ENCODE data around the gene OSBPL2. TPM values are rescaled to one million over a fixed set of nuclear protein-coding genes. Genes with fewer than 3 reads are reported as not detected.

The OSBPL2 gene
- total and polyA plus RNA-seq, 9 of the 15 experiments (the other 6 are each of a cell fraction or from before 2014, with no cell fraction given): 2.5 to 25.6 (median 14.1) TPM

DNA sequence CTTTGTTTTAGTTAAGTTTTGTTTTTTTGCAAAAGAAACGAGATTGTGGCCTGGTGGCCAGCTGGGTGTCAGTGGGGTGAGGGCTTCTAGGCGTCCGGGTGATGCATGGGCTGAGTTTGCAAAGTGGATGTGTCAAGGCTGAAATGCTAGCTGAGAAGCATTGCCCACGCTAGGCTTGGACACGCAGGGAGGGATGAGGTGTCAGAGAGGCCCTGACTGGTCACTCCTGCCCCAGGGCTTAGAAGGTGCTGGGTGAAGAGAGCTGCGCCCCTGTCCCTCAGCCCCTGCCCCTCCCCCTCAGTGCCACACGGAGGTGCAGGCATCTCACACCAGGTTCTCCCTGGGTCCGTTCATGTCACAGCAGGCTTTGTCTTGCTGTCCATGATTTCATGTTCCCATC lies 8.1 kb downstream of the OSBPL2 start:
- Histone ChIP-seq H3K27ac (ENCODE audit: extremely low read depth, low read depth, low read length) (no peak overlapping the region), H3K4me3 (no peak overlapping the region), H3K9me1 (ENCODE audit: control insufficient read depth, insufficient read depth, low read length) (peaks cover 6% of the 10 kb centered on the region), H3K9ac (ENCODE audit: insufficient read depth in 1 of 2, low read depth in 2 of 2, low read length in 2 of 2) (0 out of 4 replicates have a peak overlapping the region, but pooled peaks of 1 of the 2 experiments have one; percentile 39), H3K4me2 (ENCODE audit: insufficient read depth, low read length) (no peak overlapping the region), H3K36me3 (ENCODE audit: control insufficient read depth, insufficient read depth, low read length) (peaks cover 10% of the 10 kb centered on the region; the same call in 2 of the 3 replicates), H3K9me3 (replicated peaks; ENCODE audit: control insufficient read depth, insufficient read depth, low read depth, low read length) (no peaks in the 10 kb centered on the region), H2AFZ (ENCODE audit: low read depth, low read length) (no peak overlapping the region), H4K20me1 (replicated peaks; ENCODE audit: control insufficient read depth, insufficient read depth, low read length) (peaks cover 59% of the 10 kb centered on the region), H3K79me2 (ENCODE audit: control insufficient read depth, insufficient read depth, low read length) (peaks cover 34% of the 10 kb centered on the region), H3K27me3 (ENCODE audit: control insufficient read depth in 2 of 2, insufficient read depth in 2 of 2, low read length in 2 of 2) (no peaks in the 10 kb centered on the region), H3K4me1 (replicated peaks in 1 of 2; ENCODE audit: control insufficient read depth in 2 of 2, insufficient read depth in 2 of 2, low read length in 2 of 2) (peaks cover 0 to 32% of the 10 kb centered on the region in 2 experiments; a peak in 2 of 5 replicates)
- WGBS (ENCODE audit: insufficient coverage, low coverage, missing lambda C conversion rate): 30% methylated on average over 7 of the region's 8 CpGs
- ChIA-PET CTCF (ENCODE audit: low intra/inter-chr PET ratio) (no interaction called here), POLR2A (interaction anchor here (0.6 to 1.6 kb wide), 5 partner anchors 9 to 233 kb away, joined by 3 to 4 read pairs (median 4); no protein-coding TSS in a partner anchor)
- in situ Hi-C loops (cut with MboI) (no loop called here), intact Hi-C loops (cut with micrococcal nuclease) (no loop called here)
- DNase-seq (ENCODE audit: extremely low read depth in 1 of 4, low spot score in 3 of 4): no peak
- no TSS peak for BruUV-seq (replicated peaks)
- FAIRE-seq: no peak
- ATAC-seq: no peak
- TF ChIP-seq RBM15 (IDR thresholded peaks at IDR 0.05; ENCODE audit: insufficient read depth, low read length): no peak
- TF ChIP-seq RAD21 (CRISPR knock-in tag; conservative IDR thresholded peaks at IDR 0.05 in 1 of 2, IDR thresholded peaks at IDR 0.05 in 1 of 2): no peak
- TF ChIP-seq, protein P1, sequence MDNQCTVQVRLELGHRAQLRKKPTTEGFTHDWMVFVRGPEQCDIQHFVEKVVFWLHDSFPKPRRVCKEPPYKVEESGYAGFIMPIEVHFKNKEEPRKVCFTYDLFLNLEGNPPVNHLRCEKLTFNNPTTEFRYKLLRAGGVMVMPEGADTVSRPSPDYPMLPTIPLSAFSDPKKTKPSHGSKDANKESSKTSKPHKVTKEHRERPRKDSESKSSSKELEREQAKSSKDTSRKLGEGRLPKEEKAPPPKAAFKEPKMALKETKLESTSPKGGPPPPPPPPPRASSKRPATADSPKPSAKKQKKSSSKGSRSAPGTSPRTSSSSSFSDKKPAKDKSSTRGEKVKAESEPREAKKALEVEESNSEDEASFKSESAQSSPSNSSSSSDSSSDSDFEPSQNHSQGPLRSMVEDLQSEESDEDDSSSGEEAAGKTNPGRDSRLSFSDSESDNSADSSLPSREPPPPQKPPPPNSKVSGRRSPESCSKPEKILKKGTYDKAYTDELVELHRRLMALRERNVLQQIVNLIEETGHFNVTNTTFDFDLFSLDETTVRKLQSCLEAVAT (IDR thresholded peaks at IDR 0.05): no peak
- TF ChIP-seq EGR1 (conservative IDR thresholded peaks at IDR 0.05): no peak
- no peak for TF ChIP-seq RAD51 (IDR thresholded peaks at IDR 0.05; ENCODE audit: borderline replicate concordance, low read depth)
- TF ChIP-seq, protein P2, sequence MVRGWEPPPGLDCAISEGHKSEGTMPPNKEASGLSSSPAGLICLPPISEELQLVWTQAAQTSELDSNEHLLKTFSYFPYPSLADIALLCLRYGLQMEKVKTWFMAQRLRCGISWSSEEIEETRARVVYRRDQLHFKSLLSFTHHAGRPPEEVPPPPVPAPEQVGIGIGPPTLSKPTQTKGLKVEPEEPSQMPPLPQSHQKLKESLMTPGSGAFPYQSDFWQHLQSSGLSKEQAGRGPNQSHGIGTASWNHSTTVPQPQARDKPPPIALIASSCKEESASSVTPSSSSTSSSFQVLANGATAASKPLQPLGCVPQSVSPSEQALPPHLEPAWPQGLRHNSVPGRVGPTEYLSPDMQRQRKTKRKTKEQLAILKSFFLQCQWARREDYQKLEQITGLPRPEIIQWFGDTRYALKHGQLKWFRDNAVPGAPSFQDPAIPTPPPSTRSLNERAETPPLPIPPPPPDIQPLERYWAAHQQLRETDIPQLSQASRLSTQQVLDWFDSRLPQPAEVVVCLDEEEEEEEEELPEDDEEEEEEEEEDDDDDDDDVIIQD (CRISPR knock-in tag; IDR thresholded peaks at IDR 0.05): no peak
- TF ChIP-seq NR2F6 (CRISPR knock-in tag; IDR thresholded peaks at IDR 0.05): no peak
- no peak for TF ChIP-seq CBX3 (IDR thresholded peaks at IDR 0.05; ENCODE audit: borderline replicate concordance in 1 of 2, low read length in 2 of 2)
- TF ChIP-seq, protein P3, sequence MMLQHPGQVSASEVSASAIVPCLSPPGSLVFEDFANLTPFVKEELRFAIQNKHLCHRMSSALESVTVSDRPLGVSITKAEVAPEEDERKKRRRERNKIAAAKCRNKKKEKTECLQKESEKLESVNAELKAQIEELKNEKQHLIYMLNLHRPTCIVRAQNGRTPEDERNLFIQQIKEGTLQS (IDR thresholded peaks at IDR 0.05): no peak
- TF ChIP-seq, protein P3 (CRISPR knock-in tag; conservative IDR thresholded peaks at IDR 0.05): no peak
- no peak for TF ChIP-seq RUNX1 (IDR thresholded peaks at IDR 0.05; ENCODE audit: low read depth)
- TF ChIP-seq TRIM24 (IDR thresholded peaks at IDR 0.05): no peak
- TF ChIP-seq RBM25 (IDR thresholded peaks at IDR 0.05; ENCODE audit: low read depth, low read length, severe bottlenecking): no peak
- no peak for TF ChIP-seq KHSRP (IDR thresholded peaks at IDR 0.05)
- TF ChIP-seq, protein P4, sequence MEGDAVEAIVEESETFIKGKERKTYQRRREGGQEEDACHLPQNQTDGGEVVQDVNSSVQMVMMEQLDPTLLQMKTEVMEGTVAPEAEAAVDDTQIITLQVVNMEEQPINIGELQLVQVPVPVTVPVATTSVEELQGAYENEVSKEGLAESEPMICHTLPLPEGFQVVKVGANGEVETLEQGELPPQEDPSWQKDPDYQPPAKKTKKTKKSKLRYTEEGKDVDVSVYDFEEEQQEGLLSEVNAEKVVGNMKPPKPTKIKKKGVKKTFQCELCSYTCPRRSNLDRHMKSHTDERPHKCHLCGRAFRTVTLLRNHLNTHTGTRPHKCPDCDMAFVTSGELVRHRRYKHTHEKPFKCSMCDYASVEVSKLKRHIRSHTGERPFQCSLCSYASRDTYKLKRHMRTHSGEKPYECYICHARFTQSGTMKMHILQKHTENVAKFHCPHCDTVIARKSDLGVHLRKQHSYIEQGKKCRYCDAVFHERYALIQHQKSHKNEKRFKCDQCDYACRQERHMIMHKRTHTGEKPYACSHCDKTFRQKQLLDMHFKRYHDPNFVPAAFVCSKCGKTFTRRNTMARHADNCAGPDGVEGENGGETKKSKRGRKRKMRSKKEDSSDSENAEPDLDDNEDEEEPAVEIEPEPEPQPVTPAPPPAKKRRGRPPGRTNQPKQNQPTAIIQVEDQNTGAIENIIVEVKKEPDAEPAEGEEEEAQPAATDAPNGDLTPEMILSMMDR (IDR thresholded peaks at IDR 0.05 in 2 of 3, conservative IDR thresholded peaks at IDR 0.05 in 1 of 3; ENCODE audit: insufficient read depth in 2 of 3, low read depth in 1 of 3, low read length in 3 of 3): no peak
- TF ChIP-seq NUFIP1 (IDR thresholded peaks at IDR 0.05; ENCODE audit: partially characterized antibody): no peak
- TF ChIP-seq ZNF134 (CRISPR knock-in tag; conservative IDR thresholded peaks at IDR 0.05): no peak
- TF ChIP-seq ZNF584 (CRISPR knock-in tag; IDR thresholded peaks at IDR 0.05; ENCODE audit: low read depth): no peak
- no peak for TF ChIP-seq ZEB2 (IDR thresholded peaks at IDR 0.05)

Measured in K562 (cell line).